WTC11 (cell line): ENCODE measurements around the gene RPS28.

Source experiments
- CREM ChIP-seq: sonication (generic); formaldehyde crosslinking; IDR thresholded peaks from 2 replicates; pipeline ENCODE4 v1.8.1; 2022; ENCODE audit warnings: mild to moderate bottlenecking, missing genetic modification reagents, moderate library complexity
- CTCF ChIP-seq: fragments of 200-600 bp; IDR thresholded peaks from 2 replicates; pipeline ENCODE4 v1.8.0; 2022; ENCODE audit warnings: antibody characterized with exemption
- ELF4 ChIP-seq: sonication (generic); formaldehyde crosslinking; IDR thresholded peaks from 2 replicates; pipeline ENCODE4 v1.8.1; 2022; ENCODE audit warnings: low read depth, mild to moderate bottlenecking, moderate library complexity, missing genetic modification reagents
- ERG ChIP-seq: fragments of 250-450 bp; sonication (Bioruptor Pico); IDR thresholded peaks from 2 replicates; pipeline ENCODE4 v1.8.0; 2021; ENCODE audit warnings: mild to moderate bottlenecking
- ESRRA ChIP-seq: sonication (generic); formaldehyde crosslinking; IDR thresholded peaks from 2 replicates; pipeline ENCODE4 v1.8.1; 2022; ENCODE audit warnings: mild to moderate bottlenecking, missing genetic modification reagents, borderline replicate concordance
- FOXP4 ChIP-seq: sonication (generic); formaldehyde crosslinking; IDR thresholded peaks from 2 replicates; pipeline ENCODE4 v1.8.0; 2022; ENCODE audit warnings: mild to moderate bottlenecking, missing genetic modification reagents
- JUN ChIP-seq: sonication (generic); formaldehyde crosslinking; IDR thresholded peaks from 2 replicates; pipeline ENCODE4 v1.8.0; 2023; ENCODE audit warnings: mild to moderate bottlenecking, missing genetic modification reagents
- MXD4 ChIP-seq: fragments of 250-450 bp; sonication (Bioruptor Pico); IDR thresholded peaks from 2 replicates; pipeline ENCODE4 v1.8.0; 2021; ENCODE audit warnings: mild to moderate bottlenecking, moderate library complexity, borderline replicate concordance
- NR2C2 ChIP-seq: sonication (generic); formaldehyde crosslinking; IDR thresholded peaks from 2 replicates; pipeline ENCODE4 v1.8.0; 2022; ENCODE audit warnings: mild to moderate bottlenecking, missing genetic modification reagents
- SP1 ChIP-seq: sonication (generic); formaldehyde crosslinking; conservative IDR thresholded peaks from 2 replicates; pipeline ENCODE4 v1.8.1; 2022; ENCODE audit warnings: missing genetic modification reagents
- ZBTB43 ChIP-seq: sonication (generic); formaldehyde crosslinking; IDR thresholded peaks from 2 replicates; pipeline ENCODE4 v1.8.1; 2023; ENCODE audit warnings: mild to moderate bottlenecking, missing genetic modification reagents

GRCh38 chr19:8340341-8341096 is 19.2 kb downstream of the RPS28 start:
- TF ChIP-seq ELF4 (CRISPR knock-in tag), result no peak
- TF ChIP-seq JUN (CRISPR knock-in tag), result no peak
- no peak for TF ChIP-seq MXD4 (CRISPR knock-in tag)
- no peak for TF ChIP-seq CTCF
- TF ChIP-seq NR2C2 (CRISPR knock-in tag), result no peak
- TF ChIP-seq ZBTB43 (CRISPR knock-in tag), result no peak
- no peak for TF ChIP-seq CREM (CRISPR knock-in tag)
- TF ChIP-seq FOXP4 (CRISPR knock-in tag), result no peak
- TF ChIP-seq ESRRA (CRISPR knock-in tag), result no peak
- no peak for TF ChIP-seq SP1
- no peak for TF ChIP-seq ERG (CRISPR knock-in tag)
